Activated naive CD4-positive, alpha-beta T cell treated with anti-CD3 and anti-CD28 coated beads, Interleukin-2, amount 50 U/mL, for 72 hours (primary cell): ENCODE data around the gene ZNF302. TPM values are rescaled to one million over a fixed set of nuclear protein-coding genes. Genes with fewer than 3 reads are reported as not detected.

Source experiments
- ATAC-seq, 2 donors: fragments of 150-1000 bp; cut with Tn5 transposase; 2 replicates each; pipeline ENCODE4 v1.10.0; 2021; ENCODE audit warnings: mild to moderate bottlenecking in 2 of 2, moderate library complexity in 2 of 2
- DNase-seq, 2 donors: peaks; one replicate each; pipeline ENCODE4 v3.0.0; 2021 to 2022; ENCODE audit warnings: low spot score in 2 of 2
- H3K27ac Mint-ChIP-seq, 2 donors: one replicate each; pipeline ENCODE4 v1.8.0; 2022; ENCODE audit warnings: mild to moderate bottlenecking in 2 of 2, mixed read lengths in 2 of 2
- H3K36me3 Mint-ChIP-seq, 2 donors: one replicate each; pipeline ENCODE4 v1.8.0; 2022; ENCODE audit warnings: mixed read lengths in 2 of 2
- H3K9me3 Mint-ChIP-seq, 2 donors: one replicate each; pipeline ENCODE4 v1.8.0; 2022; ENCODE audit warnings: mixed read lengths in 2 of 2
- total RNA-seq, 2 donors: library from RNA; stranded (reverse); gene quantifications; one replicate each; pipeline ENCODE4 v1.2.3, GENCODE V29; 2022

ZNF302 gene
- total RNA-seq, 2 donors from 2014 or later = 9.2 to 15.3 TPM

GRCh38 chr19:34692549-34692948 is 15.1 kb downstream of the ZNF302 start:
- Mint-ChIP-seq H3K27ac (no peak overlapping the region), H3K9me3 (peaks cover 15 to 20% of the 10 kb centered on the region in 2 donors), H3K36me3 (peaks cover 0 to 24% of the 10 kb centered on the region in 2 donors)
- DNase-seq = no peak
- peak in 1 of 2 donors; percentile 18 for ATAC-seq

- H3K9me3 Mint-ChIP-seq = peaks cover 0 to 14% of the 10 kb centered on the region in 2 donors
- DNase-seq (no peak), ATAC-seq (no peak)
- no peak overlapping the region for H3K27ac Mint-ChIP-seq
- H3K36me3 Mint-ChIP-seq = peaks cover 20 to 37% of the 10 kb centered on the region in 2 donors
Observed at GRCh38 chr19:34707661-34708060, 30.2 kb downstream of the ZNF302 start.

- Mint-ChIP-seq H3K27ac (no peak overlapping the region), H3K9me3 (peaks cover 15 to 27% of the 10 kb centered on the region in 2 donors), H3K36me3 (peaks cover 23 to 30% of the 10 kb centered on the region in 2 donors)
- DNase-seq = no peak
- no peak for ATAC-seq
Observed at GRCh38 chr19:34711890-34712289, 34.4 kb downstream of the ZNF302 start.

- Mint-ChIP-seq H3K36me3 (peaks cover 22 to 23% of the 10 kb centered on the region in 2 donors), H3K27ac (peak overlapping the region in 1 of 2 donors; percentile 12), H3K9me3 (peaks cover 15 to 27% of the 10 kb centered on the region in 2 donors)
- DNase-seq (peak in 1 of 2 donors; percentile 62), ATAC-seq (peak; percentile 73 to 77)
Observed at GRCh38 chr19:34712395-34713261, 35.1 kb downstream of the ZNF302 start.

GRCh38 chr19:34713262-34713637 is 35.8 kb downstream of the ZNF302 start:
- DNase-seq = no peak
- Mint-ChIP-seq H3K9me3 (peaks cover 15 to 27% of the 10 kb centered on the region in 2 donors), H3K36me3 (peaks cover 19 to 22% of the 10 kb centered on the region in 2 donors), H3K27ac (no peak overlapping the region)
- no peak for ATAC-seq

GRCh38 chr19:34715357-34715756 is 37.9 kb downstream of the ZNF302 start:
- DNase-seq (no peak), ATAC-seq (no peak)
- H3K36me3 Mint-ChIP-seq = peaks cover 19 to 22% of the 10 kb centered on the region in 2 donors
- H3K9me3 Mint-ChIP-seq = peaks cover 15 to 27% of the 10 kb centered on the region in 2 donors
- H3K27ac Mint-ChIP-seq = no peak overlapping the region

- no peak for DNase-seq
- Mint-ChIP-seq H3K36me3 (no peaks in the 10 kb centered on the region), H3K27ac (no peak overlapping the region), H3K9me3 (no peaks in the 10 kb centered on the region)
- no peak for ATAC-seq
Observed at GRCh38 chr19:34722353-34722752, 44.9 kb downstream of the ZNF302 start.

GRCh38 chr19:34725400-34725799 is 47.9 kb downstream of the ZNF302 start:
- no peak for DNase-seq
- ATAC-seq = no peak
- Mint-ChIP-seq H3K9me3 (no peaks in the 10 kb centered on the region), H3K27ac (no peak overlapping the region), H3K36me3 (no peaks in the 10 kb centered on the region)

GRCh38 chr19:34731019-34731829 is 53.7 kb downstream of the ZNF302 start:
- DNase-seq (no peak), ATAC-seq (no peak)
- Mint-ChIP-seq H3K36me3 (peaks cover 12 to 19% of the 10 kb centered on the region in 2 donors), H3K27ac (peak overlapping the region in 1 of 2 donors; percentile 44), H3K9me3 (peaks cover 7% of the 10 kb centered on the region in 2 donors)

- ATAC-seq (no peak), DNase-seq (no peak)
- Mint-ChIP-seq H3K9me3 (peaks cover 7% of the 10 kb centered on the region in 2 donors), H3K27ac (peak overlapping the region in 1 of 2 donors; percentile 44), H3K36me3 (peaks cover 17 to 25% of the 10 kb centered on the region in 2 donors)
Observed at GRCh38 chr19:34731964-34732363, 54.5 kb downstream of the ZNF302 start.

- ATAC-seq (no peak), DNase-seq (no peak)
- H3K9me3 Mint-ChIP-seq = peaks cover 7% of the 10 kb centered on the region in 2 donors
- peaks cover 20 to 26% of the 10 kb centered on the region in 2 donors for H3K36me3 Mint-ChIP-seq
- H3K27ac Mint-ChIP-seq = peak overlapping the region in 1 of 2 donors; percentile 86
Observed at GRCh38 chr19:34732612-34733211, 55.2 kb downstream of the ZNF302 start.

GRCh38 chr19:34733266-34733745 is 55.8 kb downstream of the ZNF302 start:
- H3K36me3 Mint-ChIP-seq = peaks cover 25 to 26% of the 10 kb centered on the region in 2 donors
- peaks cover 7% of the 10 kb centered on the region in 2 donors for H3K9me3 Mint-ChIP-seq
- DNase-seq = peak in 1 of 2 donors; percentile 57
- peak; percentile 0 to 2 for ATAC-seq
- H3K27ac Mint-ChIP-seq = peak overlapping the region; percentile 86 to 94

GRCh38 chr19:34733746-34734536 is 56.5 kb downstream of the ZNF302 start, which contains the start of gene ZNF181:
ZNF181 (plus strand) TSS chr19:34734243; CDS start chr19:34735038, 795 bp downstream.
- DNase-seq (peak; percentile 71 to 81), ATAC-seq (peak; percentile 82 to 88)
- Mint-ChIP-seq H3K9me3 (peaks cover 7% of the 10 kb centered on the region in 2 donors), H3K27ac (peak within 1 kb of the TSS; percentile 86 to 97), H3K36me3 (peaks cover 30 to 32% of the 10 kb centered on the region in 2 donors)

- Mint-ChIP-seq H3K9me3 (peaks cover 12% of the 10 kb centered on the region in 2 donors), H3K36me3 (peaks cover 37 to 38% of the 10 kb centered on the region in 2 donors), H3K27ac (peak overlapping the region; percentile 86 to 97)
- DNase-seq = no peak
- ATAC-seq = no peak
Observed at GRCh38 chr19:34734537-34735103, 57.1 kb downstream of the ZNF302 start.
